ENCODE data around the gene HIKESHI.
A peak's percentile ranks its signal among the peaks of the same experiment; 100 is the strongest.

Gene HIKESHI

DNA sequence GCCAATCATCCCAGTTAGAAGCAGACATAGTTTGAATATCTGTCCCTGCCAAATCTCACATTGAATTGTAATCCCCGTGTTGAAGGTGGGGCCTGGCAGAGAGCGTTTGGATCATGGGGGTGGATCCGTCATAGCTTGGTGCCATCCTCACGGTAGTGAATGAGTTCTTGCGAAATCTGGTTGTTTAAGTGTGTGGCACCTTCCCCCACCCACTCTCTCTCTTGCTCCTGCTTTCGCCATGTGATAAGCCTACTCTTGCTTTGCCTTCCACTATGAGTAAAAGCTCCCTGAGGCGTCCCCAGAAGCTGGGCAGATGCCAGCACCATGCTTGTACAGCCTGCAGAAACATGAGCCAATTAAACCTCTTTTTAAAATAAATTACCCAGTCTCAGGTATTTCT lies 67.6 kb downstream of the HIKESHI start:
- in situ Hi-C loops (cut with HindIII; ENCODE audit: low pct_ligation_motif_present, low pct_unique_long_range_greater_than_20kb, low sequenced_read_pairs): no loop called here
- DNase-seq: no peak

DNA sequence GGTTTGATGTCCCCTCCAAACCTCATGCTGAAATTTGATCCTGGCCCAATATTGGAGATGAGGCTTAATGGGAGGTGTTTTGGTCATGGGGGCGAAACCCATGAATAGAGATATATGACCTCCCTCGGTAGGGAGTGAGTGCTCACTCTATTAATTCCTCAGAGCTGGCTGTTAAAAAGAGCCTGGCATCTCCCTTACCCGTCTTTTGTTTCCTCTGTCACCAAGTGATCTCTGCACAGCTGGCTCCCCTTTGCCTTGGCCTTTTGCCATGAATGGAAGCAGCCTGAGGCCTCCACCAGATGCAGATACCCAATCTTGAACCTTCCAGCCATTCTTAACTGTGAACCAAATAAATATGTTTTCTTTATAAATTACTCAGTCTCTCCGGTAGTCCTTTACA lies 68.1 kb downstream of the HIKESHI start:
- in situ Hi-C loops (cut with HindIII; ENCODE audit: low pct_ligation_motif_present, low pct_unique_long_range_greater_than_20kb, low sequenced_read_pairs): no loop called here
- DNase-seq: no peak

DNA sequence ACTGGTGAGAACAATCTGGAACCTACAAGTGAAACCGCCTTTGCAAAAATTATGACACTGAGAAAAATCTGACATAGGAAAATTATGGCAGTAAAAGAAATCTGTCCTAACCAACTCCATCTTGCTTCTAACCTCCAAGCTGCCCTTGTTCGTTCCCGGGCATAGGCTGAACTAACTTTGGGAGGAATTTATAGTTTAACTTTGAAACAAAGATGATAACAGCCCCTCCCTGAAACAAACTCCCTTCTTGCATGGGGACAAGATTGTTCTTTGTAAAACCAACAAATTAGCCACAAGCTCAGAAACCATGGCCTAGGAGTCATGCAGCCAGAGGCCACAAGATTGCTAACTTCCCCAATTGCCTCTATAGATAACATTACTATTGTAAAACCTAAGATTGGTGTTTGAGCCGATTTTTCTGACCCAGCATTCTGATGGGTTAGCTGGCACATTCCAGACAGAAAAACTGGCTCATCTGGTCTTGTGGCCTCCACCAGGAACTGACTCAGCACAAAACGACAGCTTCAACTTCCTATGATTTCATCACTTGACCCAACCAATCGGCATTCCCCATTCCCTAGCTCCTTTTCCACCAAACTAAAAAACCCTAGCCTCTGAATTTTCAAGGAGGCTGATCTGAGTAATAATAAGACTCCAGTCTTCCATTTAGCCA lies 69.0 kb downstream of the HIKESHI start:
- in situ Hi-C loops (cut with HindIII; ENCODE audit: low pct_ligation_motif_present, low pct_unique_long_range_greater_than_20kb, low sequenced_read_pairs): no loop called here
- peak; percentile 2 for DNase-seq

DNA sequence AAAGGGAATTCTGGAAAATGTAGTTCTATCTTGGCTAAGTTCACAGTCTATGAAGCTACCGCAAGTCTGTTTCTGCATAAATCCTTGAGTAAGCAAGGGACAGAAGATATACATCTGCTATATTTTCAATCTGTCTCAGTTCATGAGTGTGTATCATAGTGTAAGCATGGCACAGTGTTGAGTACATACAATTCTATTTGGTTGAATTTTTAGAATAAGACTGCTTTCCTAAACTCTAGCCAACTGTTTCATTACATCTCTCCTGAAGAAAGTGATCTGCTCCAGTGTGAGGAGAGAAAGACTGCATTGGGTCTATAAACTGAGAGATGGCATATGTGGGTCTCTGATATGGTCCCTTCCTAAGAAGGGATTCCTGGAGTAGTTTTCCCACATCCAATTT lies 70.0 kb downstream of the HIKESHI start:
- no peak for DNase-seq
- in situ Hi-C loops (cut with HindIII; ENCODE audit: low pct_ligation_motif_present, low pct_unique_long_range_greater_than_20kb, low sequenced_read_pairs): no loop called here

DNA sequence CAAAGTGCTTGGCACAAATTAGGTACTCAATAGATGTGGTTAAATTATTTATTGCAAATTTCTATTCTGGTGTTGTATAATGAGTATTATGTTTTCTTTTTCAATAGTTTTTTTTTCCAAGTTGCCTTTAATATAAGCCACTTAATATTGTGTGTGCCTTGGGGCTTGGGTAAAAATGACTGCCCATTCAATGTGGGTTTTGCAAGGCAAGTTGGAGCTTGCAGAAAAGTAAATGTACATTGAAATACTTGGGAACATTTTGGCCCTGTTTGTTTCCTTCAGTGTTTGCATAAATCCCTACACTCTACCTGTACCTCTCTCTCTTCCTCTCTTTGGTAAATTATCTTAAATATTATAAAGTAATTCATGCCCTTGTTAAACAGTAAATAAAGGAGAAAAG lies 70.5 kb downstream of the HIKESHI start:
- no peak for DNase-seq
- in situ Hi-C loops (cut with HindIII; ENCODE audit: low pct_ligation_motif_present, low pct_unique_long_range_greater_than_20kb, low sequenced_read_pairs): no loop called here

DNA sequence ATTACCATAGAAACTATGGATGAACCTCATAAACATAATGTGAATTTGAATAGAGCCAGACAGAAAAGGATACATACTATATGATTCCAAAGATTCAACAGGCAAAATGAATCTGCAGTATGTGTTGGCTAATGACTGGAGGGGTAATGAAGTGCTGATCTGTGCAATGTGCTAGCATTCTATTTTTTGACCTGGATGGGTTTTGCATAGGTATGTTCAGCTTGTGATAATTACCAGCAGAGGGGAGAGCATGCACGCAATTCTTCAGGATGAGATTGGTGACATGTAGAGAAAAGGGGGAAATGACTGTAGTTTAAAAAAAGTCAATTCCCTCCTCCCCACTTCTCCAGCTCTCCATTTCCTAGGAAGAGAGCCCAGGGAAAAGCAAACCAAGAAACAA lies 72.0 kb downstream of the HIKESHI start:
- in situ Hi-C loops (cut with HindIII; ENCODE audit: low pct_ligation_motif_present, low pct_unique_long_range_greater_than_20kb, low sequenced_read_pairs): no loop called here
- no peak for DNase-seq

DNA sequence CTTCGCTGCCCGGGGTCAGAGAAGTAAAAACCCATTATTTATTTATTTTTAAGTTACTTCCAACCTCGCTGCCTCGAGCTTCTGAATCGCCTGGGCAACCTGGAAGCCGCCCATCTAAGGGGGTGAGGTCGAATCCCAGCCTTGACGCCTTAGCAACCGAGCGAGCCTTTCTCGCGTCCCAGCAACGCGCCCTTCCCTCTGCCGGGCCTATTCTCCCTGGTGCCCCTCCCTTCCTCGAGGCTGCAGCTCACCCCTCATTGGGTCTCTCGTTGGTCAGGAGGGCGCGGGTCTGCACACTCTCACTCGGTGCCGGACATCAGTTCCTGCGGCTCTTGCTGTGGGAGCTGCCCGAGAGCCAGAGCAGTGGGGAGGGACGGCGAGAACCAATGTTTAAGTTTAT lies 72.5 kb downstream of the HIKESHI start, which contains the start of gene CCDC81:
CCDC81 (plus strand) TSS at position 302 of the 400 bp plus-strand sequence. CDS start 277 bp downstream, outside the sequence.
- in situ Hi-C loops (cut with HindIII; ENCODE audit: low pct_ligation_motif_present, low pct_unique_long_range_greater_than_20kb, low sequenced_read_pairs): no loop called here

DNA sequence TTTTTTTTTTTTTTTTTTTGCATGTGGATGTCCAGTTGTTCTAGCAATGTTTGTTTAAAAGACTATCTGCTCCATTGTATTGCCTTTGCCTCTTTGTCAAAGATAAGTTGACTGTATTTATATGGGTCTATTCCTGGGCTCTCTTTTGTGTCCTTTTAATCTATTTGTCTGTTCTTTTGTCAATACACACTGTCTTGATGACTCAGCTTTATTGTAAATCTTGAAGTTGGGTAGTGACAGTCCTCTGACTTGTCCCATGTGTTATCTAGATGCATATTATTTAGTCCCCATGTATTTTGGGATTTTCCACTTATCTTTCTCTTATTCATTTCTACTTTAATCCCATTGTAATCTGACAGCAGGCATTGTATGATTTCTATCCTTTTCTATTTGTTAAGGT lies 75.9 kb downstream of the HIKESHI start:
- no peak for DNase-seq
- in situ Hi-C loops (cut with HindIII; ENCODE audit: low pct_ligation_motif_present, low pct_unique_long_range_greater_than_20kb, low sequenced_read_pairs): no loop called here

More for the DNA sequence above, 72.5 kb downstream of the HIKESHI start, which contains the start of gene CCDC81:
- DNase-seq: no peak

DNA sequence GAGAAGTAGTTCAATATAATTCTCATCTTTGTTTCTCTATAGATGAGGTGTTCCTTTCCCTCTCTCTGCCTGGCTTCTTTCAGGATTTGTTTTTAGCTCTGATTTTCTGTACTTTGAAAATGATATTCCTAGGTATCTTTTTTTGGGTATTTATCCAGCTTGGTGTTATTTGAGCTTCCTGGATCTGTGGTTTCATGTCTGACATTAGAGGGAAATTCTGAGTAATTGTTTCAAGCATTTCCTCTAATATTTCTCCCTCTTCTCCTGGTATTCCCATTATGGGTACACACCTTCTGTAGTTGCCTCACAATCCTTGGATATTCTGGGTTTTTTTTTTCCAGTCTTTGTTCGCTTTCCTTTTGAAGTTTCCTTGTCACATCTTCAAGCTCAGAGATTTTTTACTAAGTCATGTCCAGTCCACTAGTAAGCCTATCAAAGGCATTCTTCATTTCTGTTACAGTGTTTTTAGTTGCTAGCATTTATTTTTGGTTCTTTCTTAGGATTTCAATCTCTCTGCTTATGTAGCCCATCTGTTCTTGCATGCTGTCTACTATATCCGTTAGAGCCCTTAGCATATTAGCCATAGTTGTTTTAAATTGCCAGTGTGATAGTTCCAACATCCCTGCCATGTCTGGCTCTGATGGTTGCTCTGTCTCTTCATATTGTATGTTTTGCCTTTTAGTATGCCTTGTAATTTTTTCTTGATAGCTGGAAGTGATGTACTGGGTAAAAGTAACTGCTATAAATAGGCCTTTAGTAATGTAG lies 78.4 kb downstream of the HIKESHI start:
- in situ Hi-C loops (cut with HindIII; ENCODE audit: low pct_ligation_motif_present, low pct_unique_long_range_greater_than_20kb, low sequenced_read_pairs): no loop called here
- no peak for DNase-seq

DNA sequence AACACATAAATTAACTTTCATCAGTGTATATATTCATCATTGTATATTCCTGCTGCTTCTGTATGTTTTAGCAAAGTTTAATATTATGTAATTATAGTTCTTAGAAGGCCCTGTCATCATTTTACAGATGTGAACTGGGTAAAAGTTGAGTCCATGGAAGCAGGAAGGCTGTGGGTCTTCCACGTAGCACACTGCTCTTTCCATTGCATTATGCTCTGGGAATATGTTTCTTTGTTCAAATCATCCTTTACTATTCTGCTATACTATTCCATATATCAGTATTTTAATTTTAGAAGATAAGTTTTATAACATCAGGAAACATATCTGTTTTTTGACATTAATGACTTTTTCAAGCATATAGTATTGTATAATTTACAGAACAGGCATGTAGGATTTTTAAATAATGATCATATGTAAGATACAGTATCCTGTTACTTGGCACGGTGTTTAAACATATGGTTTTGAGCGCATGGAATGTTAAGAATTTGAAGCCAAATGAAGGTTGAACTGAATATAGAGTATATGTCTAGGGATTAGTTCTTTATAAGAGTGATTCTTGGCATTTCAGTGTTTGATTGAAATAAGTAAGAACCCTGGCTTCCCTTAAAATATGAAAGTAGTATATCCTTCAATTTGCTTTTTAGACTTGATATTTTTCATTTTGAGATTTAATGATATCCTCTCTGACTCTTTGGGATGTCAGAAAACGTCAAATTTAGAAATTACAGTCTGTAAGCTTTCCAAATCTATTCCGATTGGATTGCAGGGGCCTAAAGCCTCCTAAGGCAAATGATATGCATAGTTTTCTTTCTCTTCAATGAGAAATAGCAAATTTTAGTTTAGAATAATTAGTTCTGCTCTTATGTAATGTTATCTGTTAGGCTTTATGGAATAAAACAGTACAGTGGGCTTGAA lies 81.3 kb downstream of the HIKESHI start:
- in situ Hi-C loops (cut with HindIII; ENCODE audit: low pct_ligation_motif_present, low pct_unique_long_range_greater_than_20kb, low sequenced_read_pairs): no loop called here
- no peak for DNase-seq

DNA sequence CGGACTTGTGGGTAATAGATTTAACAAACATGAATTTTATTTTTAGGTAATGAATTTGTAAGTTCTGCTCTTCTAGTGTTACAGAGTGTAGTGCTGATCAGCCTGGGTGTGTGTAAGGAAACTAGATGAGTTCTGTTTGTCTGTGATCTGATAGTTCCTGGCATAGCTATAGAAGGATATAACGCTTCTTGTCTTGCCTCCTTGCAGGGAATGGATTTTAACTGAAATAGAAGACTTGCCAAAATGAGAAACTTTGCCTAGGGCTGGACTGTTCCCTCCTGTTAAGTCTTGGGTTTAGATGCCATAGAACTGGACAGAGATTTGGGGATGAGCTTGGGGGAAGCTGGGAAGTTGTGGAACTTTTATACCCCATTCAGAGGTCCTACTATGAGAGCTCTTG lies 84.2 kb downstream of the HIKESHI start:
- DNase-seq: no peak
- in situ Hi-C loops (cut with HindIII; ENCODE audit: low pct_ligation_motif_present, low pct_unique_long_range_greater_than_20kb, low sequenced_read_pairs): no loop called here

DNA sequence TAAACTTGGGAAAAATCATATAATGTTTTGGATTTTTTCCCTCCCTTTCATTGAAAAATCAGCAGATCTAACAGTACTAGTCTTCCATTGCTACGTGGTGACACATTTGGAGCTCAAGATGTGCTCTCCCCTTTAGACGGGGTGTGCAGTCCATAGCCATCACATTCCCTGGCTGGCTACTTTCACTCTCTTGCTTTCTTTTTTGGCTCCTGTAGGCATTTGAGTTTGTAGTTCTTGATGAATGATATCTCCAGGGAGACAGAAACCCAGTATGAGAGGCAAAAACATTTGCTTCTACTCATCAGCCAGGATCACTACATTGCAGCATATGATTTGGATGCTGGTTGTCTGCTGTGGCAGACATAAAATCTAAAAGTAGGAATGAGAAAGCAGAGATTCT lies 84.7 kb downstream of the HIKESHI start:
- DNase-seq: no peak
- in situ Hi-C loops (cut with HindIII; ENCODE audit: low pct_ligation_motif_present, low pct_unique_long_range_greater_than_20kb, low sequenced_read_pairs): no loop called here

DNA sequence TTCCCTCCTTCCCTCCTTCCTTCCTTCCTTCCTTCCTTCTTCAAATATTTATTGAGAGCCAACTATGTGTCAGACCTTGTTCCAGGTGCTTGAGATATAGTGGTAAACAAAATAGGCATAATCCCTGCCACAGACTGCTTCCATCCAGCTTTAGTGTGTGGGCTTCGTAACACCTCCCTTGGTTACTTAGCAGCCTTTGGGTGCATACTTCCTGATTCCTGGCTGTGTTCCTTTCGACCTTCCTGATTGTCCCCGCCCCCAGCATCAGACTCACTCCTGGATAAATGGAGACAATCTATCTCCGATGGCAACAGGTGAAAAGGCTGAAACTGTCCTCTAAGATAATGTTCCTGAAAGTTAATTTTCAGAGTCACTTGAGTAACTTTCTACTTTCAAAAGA lies 86.2 kb downstream of the HIKESHI start:
- in situ Hi-C loops (cut with HindIII; ENCODE audit: low pct_ligation_motif_present, low pct_unique_long_range_greater_than_20kb, low sequenced_read_pairs): no loop called here
- DNase-seq: no peak

DNA sequence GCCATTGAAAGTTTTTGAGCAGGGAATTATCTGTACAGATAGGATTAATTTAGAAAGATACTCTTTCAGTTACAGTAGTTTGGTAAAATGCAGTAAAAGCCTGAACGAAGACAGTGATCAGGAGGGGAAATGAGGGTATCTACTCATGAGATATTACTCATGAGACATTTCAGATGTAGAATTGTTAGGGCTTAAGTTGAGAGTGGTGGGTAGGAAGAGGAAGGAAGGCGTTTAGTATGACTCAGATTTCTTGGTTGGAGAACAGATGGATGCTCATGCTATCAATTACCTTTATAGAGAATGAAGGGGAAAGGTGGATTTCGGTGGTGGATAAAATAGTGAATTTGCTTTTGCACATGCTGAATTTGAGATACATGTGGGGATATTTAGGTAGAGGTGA lies 88.4 kb downstream of the HIKESHI start:
- in situ Hi-C loops (cut with HindIII; ENCODE audit: low pct_ligation_motif_present, low pct_unique_long_range_greater_than_20kb, low sequenced_read_pairs): no loop called here
- no peak for DNase-seq

DNA sequence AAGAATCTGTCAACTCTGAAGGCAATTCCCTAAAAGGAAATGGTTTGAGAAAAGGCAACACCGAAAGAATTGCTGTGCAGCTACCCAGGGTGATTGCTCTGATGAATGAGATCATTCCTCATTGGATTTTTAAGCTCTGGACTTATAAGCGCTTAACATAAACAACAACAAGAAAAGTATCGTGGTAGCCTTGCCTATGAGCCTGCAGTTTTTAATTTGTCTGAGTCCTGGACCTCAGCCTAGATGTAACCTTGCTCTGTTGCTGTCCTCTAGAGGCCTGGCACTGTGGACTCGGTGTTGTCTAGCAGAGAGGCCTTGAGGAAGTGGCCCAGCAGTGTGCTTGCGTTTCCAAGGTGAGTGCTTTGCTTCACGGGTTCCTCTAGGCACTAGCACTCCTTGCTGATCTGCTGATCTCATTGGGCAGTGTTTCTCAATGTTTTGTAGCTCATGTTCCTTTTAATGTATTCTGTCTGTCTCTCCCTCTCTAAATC lies 93.1 kb downstream of the HIKESHI start:
- in situ Hi-C loops (cut with HindIII; ENCODE audit: low pct_ligation_motif_present, low pct_unique_long_range_greater_than_20kb, low sequenced_read_pairs): no loop called here
- no peak for DNase-seq

All from ACHN (cell line).